ENCODE results near the gene RGL2.

Gene RGL2

DNA sequence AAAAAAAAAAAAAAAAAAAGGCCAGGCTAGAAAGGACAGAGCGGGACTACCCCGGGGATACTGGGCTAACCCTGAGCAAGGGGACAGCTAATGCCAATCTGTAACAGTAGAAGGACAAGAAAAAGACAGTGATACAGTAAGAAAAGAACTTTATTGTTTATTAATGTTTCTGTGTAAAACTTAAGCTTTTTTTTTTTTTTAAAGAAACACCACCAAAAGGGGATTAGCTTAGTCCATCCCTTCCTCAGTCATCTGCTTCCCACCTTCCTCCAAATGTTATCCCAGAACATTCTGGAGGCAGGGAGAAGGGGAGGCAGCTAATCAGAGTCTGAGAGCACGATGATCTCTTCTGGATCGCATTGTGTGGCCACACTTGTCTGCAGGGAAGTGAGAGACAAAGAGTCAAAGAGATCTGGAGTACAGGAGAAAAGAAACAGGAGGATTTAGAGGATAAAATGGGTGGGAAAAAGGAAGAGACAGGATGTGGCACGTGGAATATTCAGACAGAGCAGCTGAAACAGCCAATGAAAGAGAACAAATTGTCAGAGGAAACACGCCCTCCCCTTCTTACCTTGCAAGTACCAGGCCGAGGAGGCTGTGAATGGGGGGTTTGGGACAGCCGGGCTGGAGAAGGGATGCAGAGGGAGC, 19.8 kb upstream of the RGL2 start:
- H3K4me3 Mint-ChIP-seq: peak overlapping the region; percentile 96 to 97 (median 97)
- peak overlapping the region; percentile 91 to 98 (median 98) for H3K27ac Mint-ChIP-seq
- H3K9me3 Mint-ChIP-seq: no peaks in the 10 kb centered on the region
- TF ChIP-seq, protein P1, sequence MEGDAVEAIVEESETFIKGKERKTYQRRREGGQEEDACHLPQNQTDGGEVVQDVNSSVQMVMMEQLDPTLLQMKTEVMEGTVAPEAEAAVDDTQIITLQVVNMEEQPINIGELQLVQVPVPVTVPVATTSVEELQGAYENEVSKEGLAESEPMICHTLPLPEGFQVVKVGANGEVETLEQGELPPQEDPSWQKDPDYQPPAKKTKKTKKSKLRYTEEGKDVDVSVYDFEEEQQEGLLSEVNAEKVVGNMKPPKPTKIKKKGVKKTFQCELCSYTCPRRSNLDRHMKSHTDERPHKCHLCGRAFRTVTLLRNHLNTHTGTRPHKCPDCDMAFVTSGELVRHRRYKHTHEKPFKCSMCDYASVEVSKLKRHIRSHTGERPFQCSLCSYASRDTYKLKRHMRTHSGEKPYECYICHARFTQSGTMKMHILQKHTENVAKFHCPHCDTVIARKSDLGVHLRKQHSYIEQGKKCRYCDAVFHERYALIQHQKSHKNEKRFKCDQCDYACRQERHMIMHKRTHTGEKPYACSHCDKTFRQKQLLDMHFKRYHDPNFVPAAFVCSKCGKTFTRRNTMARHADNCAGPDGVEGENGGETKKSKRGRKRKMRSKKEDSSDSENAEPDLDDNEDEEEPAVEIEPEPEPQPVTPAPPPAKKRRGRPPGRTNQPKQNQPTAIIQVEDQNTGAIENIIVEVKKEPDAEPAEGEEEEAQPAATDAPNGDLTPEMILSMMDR (IDR thresholded peaks at IDR 0.05; ENCODE audit: unreplicated experiment in 3 of 3): no peak
- H3K4me1 Mint-ChIP-seq: peaks cover 71% of the 10 kb centered on the region
- H3K27me3 Mint-ChIP-seq (ENCODE audit: low read depth): peaks cover under 1% of the 10 kb centered on the region
- H3K36me3 Mint-ChIP-seq (ENCODE audit: low read depth): peaks cover 24% of the 10 kb centered on the region

DNA sequence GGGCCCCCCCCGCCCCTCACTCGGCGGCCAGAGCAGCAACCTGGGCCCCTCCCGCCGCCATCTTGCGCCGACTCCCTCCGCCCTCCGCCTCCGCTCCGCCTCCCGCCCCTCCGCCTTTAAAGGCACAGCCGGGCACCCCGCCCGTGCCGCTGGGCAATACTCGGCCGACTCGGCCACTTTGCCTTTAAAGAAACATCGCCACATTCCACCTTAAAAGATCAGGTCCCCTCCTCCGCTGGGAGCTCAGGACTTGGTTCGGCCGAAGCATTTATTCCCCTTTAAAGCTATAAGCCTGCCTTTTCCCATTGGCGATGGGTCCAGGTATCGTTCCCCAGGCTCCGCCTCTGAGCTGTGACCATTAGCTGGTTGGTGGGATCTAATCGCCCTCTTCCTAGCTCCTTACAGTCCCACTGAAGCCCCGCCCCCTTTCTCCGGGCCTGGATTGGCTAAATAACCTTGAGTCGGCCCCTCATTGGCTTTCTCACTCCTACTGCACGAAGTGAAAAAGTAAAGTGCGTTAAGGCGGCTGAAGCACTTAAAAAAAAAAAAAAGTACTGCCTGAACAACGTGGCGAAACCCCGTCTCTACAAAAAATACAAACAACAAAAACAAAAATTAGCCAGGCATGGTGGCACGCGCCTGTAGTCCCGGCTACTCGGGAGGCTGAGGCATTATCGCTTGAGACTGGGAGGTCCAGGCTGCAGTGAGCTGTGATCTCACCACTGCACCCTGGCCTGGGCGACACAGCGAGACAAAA, 19.1 kb upstream of the RGL2 start, which contains the start of gene ZBTB22:
ZBTB22 (minus strand) TSS at position 76 of the 757 bp plus-strand sequence. CDS start 828 bp downstream, outside the sequence.
- Mint-ChIP-seq H3K27me3 (ENCODE audit: low read depth) (peaks cover 4% of the 10 kb centered on the region), H3K4me3 (peak within 1 kb of the TSS; percentile 96 to 97 (median 97)), H3K27ac (peak within 1 kb of the TSS; percentile 91 to 98 (median 98)), H3K9me3 (no peaks in the 10 kb centered on the region), H3K36me3 (ENCODE audit: low read depth) (peaks cover 24% of the 10 kb centered on the region), H3K4me1 (peaks cover 73% of the 10 kb centered on the region)
- TF ChIP-seq, protein P1 (IDR thresholded peaks at IDR 0.05; ENCODE audit: unreplicated experiment in 3 of 3): no peak

DNA sequence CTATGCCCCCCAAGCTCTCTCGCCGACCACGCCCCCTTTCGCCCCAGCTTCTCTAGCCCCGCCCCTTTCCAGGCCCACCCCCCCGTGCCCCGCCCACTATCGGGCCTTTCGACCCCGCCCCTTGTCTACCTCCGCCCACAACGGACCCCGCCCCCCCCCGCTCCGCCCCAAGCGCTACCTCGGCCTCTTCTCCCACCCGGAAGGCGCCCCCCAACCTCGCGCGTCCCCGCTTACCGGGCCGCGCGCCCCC, 18.6 kb upstream of the RGL2 start:
- peak overlapping the region; percentile 91 to 98 (median 98) for H3K27ac Mint-ChIP-seq
- H3K9me3 Mint-ChIP-seq: no peaks in the 10 kb centered on the region
- peak overlapping the region; percentile 87 to 97 (median 97) for H3K4me3 Mint-ChIP-seq
- TF ChIP-seq, protein P1 (IDR thresholded peaks at IDR 0.05; ENCODE audit: unreplicated experiment in 3 of 3): no peak
- H3K27me3 Mint-ChIP-seq (ENCODE audit: low read depth): peaks cover 8% of the 10 kb centered on the region
- peaks cover 26% of the 10 kb centered on the region for H3K36me3 Mint-ChIP-seq (ENCODE audit: low read depth)
- H3K4me1 Mint-ChIP-seq: peaks cover 74% of the 10 kb centered on the region

DNA sequence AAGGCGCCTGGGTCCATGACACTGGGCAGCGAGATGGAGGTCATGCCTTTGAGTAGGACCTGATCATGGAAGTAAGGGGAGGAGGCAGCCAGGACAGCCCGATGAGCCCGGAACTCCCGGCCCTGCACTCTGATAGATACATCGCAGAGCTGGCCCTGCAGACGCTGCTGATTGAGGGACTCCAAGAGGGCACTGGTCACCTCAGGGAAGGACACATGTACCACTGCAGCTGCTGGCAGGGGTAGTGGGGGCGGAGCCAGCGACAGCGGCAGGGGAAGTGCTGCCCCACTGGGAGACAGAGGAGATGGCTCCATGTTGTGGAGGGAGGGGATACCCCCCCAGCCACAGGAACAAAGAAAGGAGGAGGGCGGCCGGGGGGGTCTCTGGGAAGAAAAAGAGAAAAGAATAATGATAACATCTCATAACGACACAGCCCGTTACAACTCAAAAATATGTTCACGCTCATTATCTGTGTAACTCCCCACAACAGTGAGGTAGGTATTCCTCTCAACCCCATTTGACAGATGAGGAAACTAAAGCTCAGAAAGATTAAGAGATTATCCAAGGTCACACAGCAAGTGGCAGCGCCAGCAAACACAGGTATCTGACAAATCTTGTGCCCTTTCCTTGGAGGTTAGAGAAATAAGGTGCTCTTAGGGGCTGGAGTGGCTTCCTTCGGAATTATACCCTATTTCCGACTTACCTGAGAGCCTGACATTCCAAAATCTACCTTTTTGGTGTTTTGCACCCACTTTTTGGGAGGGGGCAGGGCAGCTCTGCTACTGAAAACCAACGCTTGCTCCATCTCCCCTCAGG, 18.1 kb upstream of the RGL2 start:
- TF ChIP-seq, protein P1 (IDR thresholded peaks at IDR 0.05; ENCODE audit: unreplicated experiment in 3 of 3): no peak
- Mint-ChIP-seq H3K27ac (peak overlapping the region; percentile 74 to 98 (median 91)), H3K27me3 (ENCODE audit: low read depth) (peaks cover 13% of the 10 kb centered on the region), H3K4me1 (peaks cover 74% of the 10 kb centered on the region), H3K36me3 (ENCODE audit: low read depth) (peaks cover 25% of the 10 kb centered on the region), H3K4me3 (peak overlapping the region; percentile 87 to 97 (median 97)), H3K9me3 (no peaks in the 10 kb centered on the region)

DNA sequence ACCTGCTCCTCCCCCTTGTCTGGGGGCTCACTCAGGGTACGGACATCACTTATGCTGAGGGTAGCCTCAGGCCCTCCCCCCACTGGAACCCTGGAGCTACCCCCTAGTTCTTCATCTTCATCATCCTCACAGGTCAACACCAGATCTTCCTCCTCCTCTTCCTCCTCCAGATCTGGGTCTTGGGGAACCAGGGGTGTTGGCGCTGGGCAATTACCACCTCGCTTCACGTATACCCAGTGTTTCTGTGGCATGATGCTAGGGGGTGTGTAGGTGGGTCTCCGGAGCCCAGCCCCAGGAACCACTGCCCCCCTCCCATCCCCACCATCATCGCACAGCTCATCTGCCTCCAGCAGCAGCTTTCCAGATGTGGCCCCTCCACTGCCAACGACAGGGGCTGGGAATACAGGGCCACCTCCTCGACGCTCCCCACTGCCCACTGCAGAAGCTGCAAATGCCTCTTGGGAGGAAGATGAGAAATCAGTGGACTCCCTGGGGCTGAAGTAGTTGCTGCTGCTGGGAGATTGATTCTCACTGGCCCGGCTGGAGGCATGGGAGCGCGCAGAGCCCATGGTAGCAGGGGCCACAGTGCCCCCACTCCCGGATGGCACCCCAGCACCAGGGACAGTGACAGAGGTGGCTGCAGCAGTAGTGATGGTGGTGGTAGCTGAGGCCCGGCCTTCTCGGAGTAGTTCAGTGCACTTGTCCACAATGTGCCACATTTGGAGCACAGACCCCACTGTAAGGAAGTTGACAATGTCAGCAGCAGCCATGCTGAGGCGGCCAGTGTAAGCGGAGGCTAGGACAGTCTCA, 17.3 kb upstream of the RGL2 start:
- TF ChIP-seq, protein P1 (IDR thresholded peaks at IDR 0.05; ENCODE audit: unreplicated experiment in 3 of 3): no peak
- Mint-ChIP-seq H3K27me3 (ENCODE audit: low read depth) (peaks cover 13% of the 10 kb centered on the region), H3K36me3 (ENCODE audit: low read depth) (peaks cover 25% of the 10 kb centered on the region), H3K27ac (peak overlapping the region; percentile 74 to 98 (median 91)), H3K4me1 (peaks cover 67% of the 10 kb centered on the region), H3K4me3 (peak overlapping the region; percentile 87 to 97 (median 97)), H3K9me3 (no peaks in the 10 kb centered on the region)
